H1 (cell line): ENCODE measurements around the gene RBM18. TPM values are rescaled to one million over a fixed set of nuclear protein-coding genes. Genes with fewer than 3 reads are reported as not detected.

ENCODE experiments used
- BRCA1 ChIP-seq: IDR thresholded peaks from 2 replicates; pipeline ENCODE4 v1.6.1; 2012; ENCODE audit warnings: low read depth, low read length, improper control_type of control experiment
- CHD1 ChIP-seq: IDR thresholded peaks from 2 replicates; pipeline ENCODE4 v1.6.1; 2012; ENCODE audit warnings: low read depth, low read length, improper control_type of control experiment
- CHD2 ChIP-seq: IDR thresholded peaks from 2 replicates; pipeline ENCODE4 v1.6.1; 2012; ENCODE audit warnings: low read length, improper control_type of control experiment
- CHD7 ChIP-seq: fragments of 300-600 bp; sonication (generic); IDR thresholded peaks from 2 replicates; pipeline ENCODE4 v1.7.1; 2012; ENCODE audit warnings: low read length, moderate library complexity, mild to moderate bottlenecking, inconsistent platforms; ENCODE audit not compliant: insufficient replicate concordance
- CTBP2 ChIP-seq: IDR thresholded peaks from 2 replicates; pipeline ENCODE4 v1.7.0; 2011; ENCODE audit warnings: borderline replicate concordance, mild to moderate bottlenecking, moderate library complexity, mixed read lengths, low read length; ENCODE audit not compliant: insufficient read depth, insufficient read length
- JUN ChIP-seq: IDR thresholded peaks from 2 replicates; pipeline ENCODE4 v1.6.1; 2011; ENCODE audit warnings: low read depth, mild to moderate bottlenecking, improper control_type of control experiment, low read length
- SP2 ChIP-seq: IDR thresholded peaks from 2 replicates; pipeline ENCODE4 v1.6.1; 2012; ENCODE audit warnings: mild to moderate bottlenecking, low read length, inconsistent platforms
- polyA plus RNA-seq, 7 experiments: library from polyadenylated mRNA; depleted of rRNA in 3 of 7; stranded (reverse) in 5 of 7; unstranded in 2 of 7; fragments of >200 nt in 5 of 7; fragments of 200-250 nt in 2 of 7; gene quantifications; 1 replicate in 5 of 7; 2 replicates in 1 of 7; 4 replicates in 1 of 7; pipeline versions ENCODE4 v1.2.1 to v1.2.3, GENCODE V29; 2011 to 2013; ENCODE audit warnings: missing spikeins in 2 of 7, mixed read lengths in 2 of 7
- total RNA-seq: library from RNA; stranded (reverse); fragmentation: NEBNext Ultra II Directional; extraction: Animal tissue kit (Norgen Biotek cat#: 25700); gene quantifications from 2 replicates; pipeline ENCODE4 v1.2.1, GENCODE V29; 2021

The RBM18 gene
- total and polyA plus RNA-seq, 2 of the 8 experiments (the other 6 are each of a cell fraction or from before 2014, with no cell fraction given): 5.9 to 14.3 TPM

- TF ChIP-seq SP2 (no peak), CTBP2 (no peak), JUN (no peak), BRCA1 (no peak), CHD2 (no peak), CHD7 (no peak), CHD1 (no peak)
These were observed 3.2 kb downstream of the RBM18 start (continued) for GRCh38 chr9:122261469-122261881.
